Measurements from ENCODE around the gene NATD1. TPM values are rescaled to one million over a fixed set of nuclear protein-coding genes. Genes with fewer than 3 reads are reported as not detected.

Gene NATD1
- total RNA-seq, 1 donor from 2014 or later, result 21.4 TPM

Other genes with a start within 250 kb of the NATD1 start
- 146 TPM for gene USP22, start 210.4 kb downstream of the NATD1 start, total RNA-seq
- 28.4 TPM for gene DHRS7B, start 126.4 kb downstream of the NATD1 start, total RNA-seq
- gene TMEM11, start 39.2 kb downstream of the NATD1 start, total RNA-seq, result 35.3 TPM
- 37.7 TPM for gene MAP2K3, start 31.3 kb upstream of the NATD1 start, total RNA-seq
- gene KCNJ12, start 122.9 kb upstream of the NATD1 start, total RNA-seq, result 12.6 TPM

Data from Right ventricle myocardium inferior (tissue), 1 donor.